ENCODE data around the gene LUZP4. TPM values are rescaled to one million over a fixed set of nuclear protein-coding genes. Genes with fewer than 3 reads are reported as not detected.
"Not testable (repeated sequence)": the region's sequence is repeated elsewhere in the genome, so short reads cannot be mapped to it uniquely, and the experiment has no call there.

Gene LUZP4
- total RNA-seq, 2 donors from 2014 or later = not detected

DNA sequence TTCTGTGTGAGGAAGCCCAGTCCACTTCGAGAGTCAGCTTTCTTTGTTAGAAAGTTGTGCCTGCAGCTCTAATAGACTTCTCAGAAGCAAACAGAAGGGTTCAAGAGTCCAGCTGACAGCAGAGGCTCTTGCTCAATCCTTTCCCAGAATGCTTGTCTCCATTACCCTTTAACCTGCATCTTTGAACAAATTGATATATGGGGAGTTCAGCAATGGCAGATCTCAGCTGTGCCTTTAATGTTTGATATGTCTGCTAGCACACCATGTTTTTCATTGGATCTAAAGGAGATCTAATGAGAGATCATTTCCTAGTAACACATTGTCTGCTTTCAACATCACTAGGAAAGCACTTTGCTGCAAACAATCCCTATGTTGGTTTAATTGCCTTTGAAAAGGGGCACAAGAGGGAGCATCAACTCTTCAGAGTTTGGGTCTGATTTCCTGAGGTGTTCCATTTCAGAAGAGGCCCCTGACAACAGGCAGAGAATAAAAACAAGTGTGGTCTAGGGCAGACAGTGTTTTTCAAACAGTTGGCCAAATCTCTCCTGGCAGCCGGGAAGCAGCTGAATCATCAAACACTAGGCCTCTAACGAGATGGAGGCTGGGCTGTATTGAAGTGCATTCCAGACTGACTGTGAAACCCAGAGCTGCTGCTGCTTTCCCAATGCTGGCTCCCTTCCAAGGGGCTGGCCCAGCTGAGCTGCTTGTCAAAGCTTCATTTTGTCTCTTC, 55.5 kb downstream of the LUZP4 start:
- H3K27ac ChIP-seq = peak overlapping the region; percentile 23
- no peaks in the 10 kb centered on the region for H3K9me3 ChIP-seq
- DNase-seq = peak; percentile 73
- no peak overlapping the region for H3K9ac ChIP-seq (ENCODE audit: low read depth in 2 of 2, low read length in 2 of 2)
- TF ChIP-seq, protein P1, sequence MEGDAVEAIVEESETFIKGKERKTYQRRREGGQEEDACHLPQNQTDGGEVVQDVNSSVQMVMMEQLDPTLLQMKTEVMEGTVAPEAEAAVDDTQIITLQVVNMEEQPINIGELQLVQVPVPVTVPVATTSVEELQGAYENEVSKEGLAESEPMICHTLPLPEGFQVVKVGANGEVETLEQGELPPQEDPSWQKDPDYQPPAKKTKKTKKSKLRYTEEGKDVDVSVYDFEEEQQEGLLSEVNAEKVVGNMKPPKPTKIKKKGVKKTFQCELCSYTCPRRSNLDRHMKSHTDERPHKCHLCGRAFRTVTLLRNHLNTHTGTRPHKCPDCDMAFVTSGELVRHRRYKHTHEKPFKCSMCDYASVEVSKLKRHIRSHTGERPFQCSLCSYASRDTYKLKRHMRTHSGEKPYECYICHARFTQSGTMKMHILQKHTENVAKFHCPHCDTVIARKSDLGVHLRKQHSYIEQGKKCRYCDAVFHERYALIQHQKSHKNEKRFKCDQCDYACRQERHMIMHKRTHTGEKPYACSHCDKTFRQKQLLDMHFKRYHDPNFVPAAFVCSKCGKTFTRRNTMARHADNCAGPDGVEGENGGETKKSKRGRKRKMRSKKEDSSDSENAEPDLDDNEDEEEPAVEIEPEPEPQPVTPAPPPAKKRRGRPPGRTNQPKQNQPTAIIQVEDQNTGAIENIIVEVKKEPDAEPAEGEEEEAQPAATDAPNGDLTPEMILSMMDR (IDR thresholded peaks at IDR 0.05) = no peak
- no peaks in the 10 kb centered on the region for H3K4me1 ChIP-seq
- H3K27me3 ChIP-seq = no peaks in the 10 kb centered on the region
- H3K36me3 ChIP-seq = no peaks in the 10 kb centered on the region
- intact Hi-C loops (cut with DNase I) = no loop called here
- H3K4me3 ChIP-seq = no peak overlapping the region

DNA sequence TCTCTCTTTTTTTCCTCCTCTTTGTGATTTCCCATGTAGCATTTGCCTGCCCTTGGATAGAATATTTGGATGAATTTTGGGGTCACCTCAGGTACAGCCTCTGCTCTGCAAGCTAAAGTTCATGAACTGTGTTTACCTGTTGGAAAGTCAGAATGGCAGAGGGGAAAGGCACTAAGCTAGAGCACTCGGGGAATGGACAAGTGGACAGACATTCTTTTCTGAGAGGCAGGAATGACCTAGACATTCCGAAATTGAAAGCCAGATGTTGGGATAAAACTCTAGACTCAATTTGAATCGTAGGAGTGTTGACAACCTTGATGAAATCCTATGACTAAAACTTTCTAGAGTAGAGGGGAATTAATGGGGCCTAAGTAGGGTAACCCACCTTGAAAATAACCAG, 56.1 kb downstream of the LUZP4 start:
- intact Hi-C loops (cut with DNase I) = no loop called here
- no peaks in the 10 kb centered on the region for H3K27me3 ChIP-seq
- no peaks in the 10 kb centered on the region for H3K36me3 ChIP-seq
- H3K9ac ChIP-seq (ENCODE audit: low read depth in 2 of 2, low read length in 2 of 2) = no peak overlapping the region
- H3K4me3 ChIP-seq = no peak overlapping the region
- no peaks in the 10 kb centered on the region for H3K4me1 ChIP-seq
- DNase-seq = no peak
- no peaks in the 10 kb centered on the region for H3K9me3 ChIP-seq
- TF ChIP-seq, protein P1 (IDR thresholded peaks at IDR 0.05) = no peak
- H3K27ac ChIP-seq = no peak overlapping the region

DNA sequence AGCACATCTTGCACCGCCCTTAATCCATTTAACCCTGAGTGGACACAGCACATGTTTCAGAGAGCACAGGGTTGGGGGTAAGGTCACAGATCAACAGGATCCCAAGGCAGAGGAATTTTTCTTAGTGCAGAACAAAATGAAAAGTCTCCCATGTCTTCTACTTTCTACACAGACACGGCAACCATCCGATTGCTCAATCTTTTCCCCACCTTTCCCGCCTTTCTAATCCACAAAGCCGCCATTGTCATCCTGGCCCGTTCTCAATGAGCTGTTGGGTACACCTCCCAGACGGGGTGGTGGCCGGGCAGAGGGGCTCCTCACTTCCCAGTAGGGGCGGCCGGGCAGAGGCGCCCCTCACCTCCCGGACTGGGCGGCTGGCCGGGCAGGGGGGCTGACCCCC, 57.2 kb downstream of the LUZP4 start:
- H3K9me3 ChIP-seq; H3K27ac ChIP-seq; H3K36me3 ChIP-seq; H3K4me3 ChIP-seq; H3K9ac ChIP-seq (ENCODE audit: low read depth in 2 of 2, low read length in 2 of 2); H3K27me3 ChIP-seq; H3K4me1 ChIP-seq; DNase-seq; intact Hi-C loops (cut with DNase I): not testable (repeated sequence)

DNA sequence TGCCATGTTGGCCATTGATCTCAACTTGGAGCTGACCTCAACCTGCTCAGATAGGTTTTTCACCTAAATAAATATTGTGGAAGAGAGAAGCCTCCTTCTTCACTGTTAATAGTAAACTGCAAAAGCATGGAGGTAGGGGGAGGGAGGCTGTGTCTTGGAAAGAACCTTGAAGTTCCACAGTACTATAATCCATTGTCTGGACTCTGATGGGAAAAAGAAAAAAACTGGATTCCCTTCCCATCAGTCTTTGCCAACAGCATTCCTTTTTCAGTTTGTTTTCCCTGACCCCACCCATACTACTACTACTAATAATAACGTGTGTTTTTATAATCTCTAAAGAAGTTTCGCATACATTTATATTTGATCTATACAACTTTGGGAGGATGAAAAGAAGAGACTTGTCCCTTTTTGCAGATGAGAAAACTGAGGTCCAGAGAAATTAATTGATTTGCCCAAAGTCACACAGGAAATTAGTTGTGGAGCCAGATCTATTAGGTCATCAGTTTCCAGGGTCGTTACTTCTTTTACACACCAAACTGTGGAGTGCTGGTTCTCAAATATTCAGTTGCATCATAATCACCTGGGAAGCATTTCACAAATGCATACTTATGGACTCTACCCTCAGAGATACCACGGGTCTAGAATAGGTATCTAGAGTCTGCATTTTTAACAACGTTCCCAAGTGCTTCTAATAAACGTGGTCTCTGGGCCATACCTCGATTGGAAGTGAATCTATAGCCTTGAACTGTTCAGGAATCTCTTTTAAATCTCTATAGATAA, 59.1 kb downstream of the LUZP4 start:
- no peak overlapping the region for H3K9ac ChIP-seq (ENCODE audit: low read depth in 2 of 2, low read length in 2 of 2)
- H3K27ac ChIP-seq = no peak overlapping the region
- H3K9me3 ChIP-seq = no peaks in the 10 kb centered on the region
- no peak for DNase-seq
- intact Hi-C loops (cut with DNase I) = no loop called here
- H3K27me3 ChIP-seq = no peaks in the 10 kb centered on the region
- H3K4me1 ChIP-seq = no peaks in the 10 kb centered on the region
- H3K36me3 ChIP-seq = no peaks in the 10 kb centered on the region
- no peak overlapping the region for H3K4me3 ChIP-seq
- TF ChIP-seq, protein P1 (IDR thresholded peaks at IDR 0.05) = no peak

DNA sequence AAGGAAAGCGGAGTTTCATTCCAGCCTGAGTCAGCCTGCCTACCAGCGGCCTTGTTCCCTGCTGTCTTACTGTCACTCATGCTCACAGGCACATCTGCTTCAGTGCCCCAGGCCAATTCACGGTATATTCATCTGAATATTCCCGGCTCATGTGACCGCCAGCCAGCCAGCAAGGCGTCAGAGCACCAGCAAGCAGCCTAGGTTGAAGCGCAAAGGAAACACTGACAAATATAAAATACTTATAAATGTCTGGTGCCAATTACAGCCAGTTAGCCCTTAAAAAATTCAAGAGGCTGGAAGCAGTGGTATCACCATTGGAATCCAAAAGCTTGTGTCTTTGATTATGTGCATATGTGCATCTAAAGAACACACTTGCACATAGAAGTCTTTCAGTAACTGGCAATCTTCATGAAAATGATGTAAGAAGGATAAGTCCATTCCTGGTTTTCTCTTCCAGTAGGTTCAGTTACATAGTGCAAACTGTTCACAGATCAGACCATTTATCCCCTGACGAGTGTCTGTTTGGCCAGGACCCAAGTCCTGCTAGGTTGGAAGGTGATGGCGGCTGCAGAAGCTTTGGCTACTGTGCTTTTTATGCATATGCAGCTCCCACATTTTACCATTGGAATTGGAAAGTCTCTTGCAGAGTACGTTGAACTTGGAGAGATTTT, 61.3 kb downstream of the LUZP4 start:
- Histone ChIP-seq H3K27ac (no peak overlapping the region), H3K9me3 (no peaks in the 10 kb centered on the region), H3K27me3 (no peaks in the 10 kb centered on the region), H3K4me3 (no peak overlapping the region), H3K9ac (ENCODE audit: low read depth in 2 of 2, low read length in 2 of 2) (no peak overlapping the region), H3K36me3 (no peaks in the 10 kb centered on the region), H3K4me1 (no peaks in the 10 kb centered on the region)
- TF ChIP-seq, protein P1 (IDR thresholded peaks at IDR 0.05) = no peak
- intact Hi-C loops (cut with DNase I) = no loop called here
- no peak for DNase-seq

All from colonic mucosa (tissue), 4 donors.